K562 (cell line): ENCODE results near the gene NCOA4. TPM values are rescaled to one million over a fixed set of nuclear protein-coding genes. Genes with fewer than 3 reads are reported as not detected.

Source experiments
- FIP1L1 ChIP-seq: fragments of 200-400 bp; formaldehyde crosslinking; IDR thresholded peaks from 2 replicates; pipeline ENCODE4 v1.6.1; 2018; ENCODE audit warnings: mild to moderate bottlenecking, low read depth, low read length; ENCODE audit not compliant: poor library complexity, severe bottlenecking
- HMG20B ChIP-seq: fragments of 250-450 bp; sonication (Bioruptor Pico); IDR thresholded peaks from 2 replicates; pipeline ENCODE4 v1.5.0; 2021; ENCODE audit warnings: mild to moderate bottlenecking
- MAZ ChIP-seq, 2 experiments: fragments of 450-650 bp in 1 of 2; sonication (generic) in 1 of 2; formaldehyde crosslinking; IDR thresholded peaks in 1 of 2; conservative IDR thresholded peaks in 1 of 2; 2 replicates each; pipeline versions ENCODE4 v1.4.0 to v1.5.0; 2020; ENCODE audit warnings: mild to moderate bottlenecking in 1 of 2, missing genetic modification reagents in 1 of 2
- MBD1 ChIP-seq: fragments of 250-450 bp; sonication (Bioruptor Pico); IDR thresholded peaks from 2 replicates; pipeline ENCODE4 v1.8.0; 2022; ENCODE audit warnings: inconsistent platforms
- MGA ChIP-seq: fragments of 450-650 bp; IDR thresholded peaks from 2 replicates; pipeline ENCODE4 v1.6.1; 2016; ENCODE audit warnings: mild to moderate bottlenecking, moderate library complexity
- TOE1 ChIP-seq, 2 experiments: fragments of 450-650 bp in 1 of 2; sonication (generic) in 1 of 2; formaldehyde crosslinking in 1 of 2; IDR thresholded peaks; 2 replicates each; pipeline versions ENCODE4 v1.7.1 to v1.8.0; 2016 to 2022; ENCODE audit warnings: borderline replicate concordance in 2 of 2, mild to moderate bottlenecking in 2 of 2, antibody characterized with exemption in 1 of 2, inconsistent platforms in 1 of 2, low read depth in 1 of 2, missing genetic modification reagents in 1 of 2, moderate library complexity in 1 of 2
- ZNF592 ChIP-seq: fragments of 450-650 bp; IDR thresholded peaks from 2 replicates; pipeline ENCODE4 v1.6.1; 2017; ENCODE audit warnings: antibody characterized with exemption, mild to moderate bottlenecking
- polyA plus RNA-seq, 8 experiments: library from polyadenylated mRNA; depleted of rRNA in 4 of 8; stranded (reverse) in 5 of 8; unstranded in 3 of 8; fragments of >200 nt; fragmentation: Nextera tagmentation in 2 of 8; fragmentation: Illumina TruSeq in 1 of 8; extraction: Ambion mirVana in 2 of 8; extraction: Trizol in 1 of 8; gene quantifications; 2 replicates each; pipeline versions ENCODE4 v1.2.1 to v1.2.3, GENCODE V29; 2011 to 2014; ENCODE audit warnings: inconsistent platforms in 1 of 8, missing spikeins in 1 of 8
- total RNA-seq, 7 experiments: library from RNA; depleted of rRNA in 6 of 7; stranded (reverse); fragments of >200 nt in 6 of 7; fragmentation: Illumina TruSeq in 2 of 7; extraction: Trizol in 2 of 7; gene quantifications; 2 replicates each; pipeline versions ENCODE4 v1.2.1 to v1.2.3, GENCODE V29; 2011 to 2021; ENCODE audit warnings: low replicate concordance in 1 of 7

NCOA4 gene
- total and polyA plus RNA-seq, 9 of the 15 experiments (the other 6 are each of a cell fraction or from before 2014, with no cell fraction given) = 89.8 to 283 (median 181) TPM

- TF ChIP-seq FIP1L1 (peak; percentile 51), TOE1 (IDR thresholded peaks at IDR 0.05; ENCODE audit: borderline replicate concordance) (peak; percentile 74; the same call in 1 of the 2 replicates), TOE1 (CRISPR knock-in tag; IDR thresholded peaks at IDR 0.05; ENCODE audit: borderline replicate concordance, low read depth) (no peak; the same call in 1 of the 2 replicates), MBD1 (CRISPR knock-in tag) (no peak), HMG20B (CRISPR knock-in tag) (peak; percentile 57; the same call in 1 of the 2 replicates), ZNF592 (peak; percentile 81), MGA (peak; percentile 82), MAZ (CRISPR knock-in tag; conservative IDR thresholded peaks at IDR 0.05 in 1 of 2, IDR thresholded peaks at IDR 0.05 in 1 of 2) (peak; percentile 100)
Measured at GRCh38 chr10:46022978-46023702, 7.3 kb downstream of the NCOA4 start (continued).
